Stomach smooth muscle (tissue), 2 donors: ENCODE results near the gene CAMK2B.

Experiments
- H3K27ac ChIP-seq: one replicate; pipeline ENCODE4 v1.7.0; 2013; ENCODE audit warnings: mild to moderate bottlenecking, low read length, inconsistent platforms
- H3K27me3 ChIP-seq, 2 donors: one replicate each; pipeline ENCODE4 v1.7.0; 2013; ENCODE audit warnings: low read length in 2 of 2; ENCODE audit not compliant: insufficient read depth in 2 of 2, control insufficient read depth in 1 of 2
- H3K36me3 ChIP-seq, 2 donors: one replicate each; pipeline ENCODE4 v1.7.0; 2013; ENCODE audit warnings: low read length in 2 of 2; ENCODE audit not compliant: control insufficient read depth in 2 of 2, insufficient read depth in 2 of 2
- H3K4me1 ChIP-seq: one replicate; pipeline ENCODE4 v1.7.0; 2013; ENCODE audit warnings: low read length; ENCODE audit not compliant: control insufficient read depth, insufficient read depth
- H3K4me3 ChIP-seq, 2 donors: one replicate each; pipeline ENCODE4 v1.7.0; 2013; ENCODE audit warnings: low read length in 2 of 2
- H3K9ac ChIP-seq, 2 donors: one replicate each; pipeline ENCODE4 v1.7.0; 2013; ENCODE audit warnings: low read length in 2 of 2, mild to moderate bottlenecking in 1 of 2
- H3K9me3 ChIP-seq, 2 donors: one replicate each; pipeline ENCODE4 v1.7.0; 2013; ENCODE audit warnings: low read length in 2 of 2; ENCODE audit not compliant: control insufficient read depth in 2 of 2
- donor health status: healthy.
- donor health status: Pancreatic carcinoma.

CAMK2B gene

GRCh38 chr7:44320794-44321371 is 4.5 kb downstream of the CAMK2B start:
- H3K4me3 ChIP-seq: no peak overlapping the region
- peaks cover 11 to 17% of the 10 kb centered on the region in 2 donors for H3K27me3 ChIP-seq
- H3K4me1 ChIP-seq: no peaks in the 10 kb centered on the region
- H3K9ac ChIP-seq: no peak overlapping the region
- no peak overlapping the region for H3K27ac ChIP-seq
- no peaks in the 10 kb centered on the region for H3K9me3 ChIP-seq
- H3K36me3 ChIP-seq: no peaks in the 10 kb centered on the region

GRCh38 chr7:44320141-44320540 is 5.3 kb downstream of the CAMK2B start:
- no peaks in the 10 kb centered on the region for H3K9me3 ChIP-seq
- no peaks in the 10 kb centered on the region for H3K4me1 ChIP-seq
- no peak overlapping the region for H3K4me3 ChIP-seq
- no peak overlapping the region for H3K9ac ChIP-seq
- no peak overlapping the region for H3K27ac ChIP-seq
- H3K36me3 ChIP-seq: no peaks in the 10 kb centered on the region
- H3K27me3 ChIP-seq: peaks cover 11 to 15% of the 10 kb centered on the region in 2 donors

GRCh38 chr7:44318332-44318731 is 7.1 kb downstream of the CAMK2B start:
- peaks cover under 1 to 2% of the 10 kb centered on the region in 2 donors for H3K27me3 ChIP-seq
- H3K9me3 ChIP-seq: peaks cover 0 to 6% of the 10 kb centered on the region in 2 donors
- no peak overlapping the region for H3K27ac ChIP-seq
- no peaks in the 10 kb centered on the region for H3K36me3 ChIP-seq
- no peak overlapping the region for H3K4me3 ChIP-seq
- no peak overlapping the region for H3K9ac ChIP-seq
- no peaks in the 10 kb centered on the region for H3K4me1 ChIP-seq

GRCh38 chr7:44315301-44315903 is 10.0 kb downstream of the CAMK2B start:
- Histone ChIP-seq H3K9me3 (peaks cover 0 to 6% of the 10 kb centered on the region in 2 donors), H3K36me3 (no peaks in the 10 kb centered on the region), H3K4me1 (no peaks in the 10 kb centered on the region), H3K4me3 (no peak overlapping the region), H3K9ac (no peak overlapping the region), H3K27ac (no peak overlapping the region), H3K27me3 (peaks cover 3 to 5% of the 10 kb centered on the region in 2 donors)

- Histone ChIP-seq H3K4me3 (no peak overlapping the region), H3K4me1 (peaks cover 10% of the 10 kb centered on the region), H3K36me3 (no peaks in the 10 kb centered on the region), H3K9me3 (peaks cover 0 to 6% of the 10 kb centered on the region in 2 donors), H3K9ac (no peak overlapping the region), H3K27me3 (peaks cover 8 to 14% of the 10 kb centered on the region in 2 donors), H3K27ac (no peak overlapping the region)
Measured at GRCh38 chr7:44313621-44314031, 11.8 kb downstream of the CAMK2B start.

- no peaks in the 10 kb centered on the region for H3K36me3 ChIP-seq
- H3K27me3 ChIP-seq: peaks cover 6 to 14% of the 10 kb centered on the region in 2 donors
- no peak overlapping the region for H3K27ac ChIP-seq
- H3K9me3 ChIP-seq: peaks cover 0 to 6% of the 10 kb centered on the region in 2 donors
- H3K4me3 ChIP-seq: no peak overlapping the region
- no peak overlapping the region for H3K9ac ChIP-seq
- H3K4me1 ChIP-seq: peaks cover 10% of the 10 kb centered on the region
Measured at GRCh38 chr7:44313016-44313415, 12.4 kb downstream of the CAMK2B start.

GRCh38 chr7:44311561-44312495 is 13.6 kb downstream of the CAMK2B start:
- H3K36me3 ChIP-seq: no peaks in the 10 kb centered on the region
- H3K27ac ChIP-seq: no peak overlapping the region
- H3K27me3 ChIP-seq: peaks cover 6 to 14% of the 10 kb centered on the region in 2 donors
- no peak overlapping the region for H3K9ac ChIP-seq
- peaks cover 0 to 6% of the 10 kb centered on the region in 2 donors for H3K9me3 ChIP-seq
- H3K4me1 ChIP-seq: peaks cover 10% of the 10 kb centered on the region
- no peak overlapping the region for H3K4me3 ChIP-seq

GRCh38 chr7:44310221-44310848 is 15.1 kb downstream of the CAMK2B start:
- H3K27ac ChIP-seq: no peak overlapping the region
- H3K4me3 ChIP-seq: peak overlapping the region; percentile 55 to 62
- peak overlapping the region in 1 of 2 donors; percentile 59 for H3K9ac ChIP-seq
- peaks cover 0 to 6% of the 10 kb centered on the region in 2 donors for H3K9me3 ChIP-seq
- H3K27me3 ChIP-seq: peaks cover 6 to 14% of the 10 kb centered on the region in 2 donors
- H3K36me3 ChIP-seq: no peaks in the 10 kb centered on the region
- H3K4me1 ChIP-seq: peaks cover 10% of the 10 kb centered on the region

GRCh38 chr7:44309271-44310091 is 15.9 kb downstream of the CAMK2B start:
- no peaks in the 10 kb centered on the region for H3K36me3 ChIP-seq
- H3K4me1 ChIP-seq: peaks cover 10% of the 10 kb centered on the region
- peak overlapping the region; percentile 55 to 62 for H3K4me3 ChIP-seq
- H3K27ac ChIP-seq: no peak overlapping the region
- H3K9ac ChIP-seq: peak overlapping the region in 1 of 2 donors; percentile 59
- peaks cover 0 to 4% of the 10 kb centered on the region in 2 donors for H3K9me3 ChIP-seq
- H3K27me3 ChIP-seq: peaks cover 6 to 14% of the 10 kb centered on the region in 2 donors
